H9 (cell line): ENCODE data around the gene ASPN. TPM values are rescaled to one million over a fixed set of nuclear protein-coding genes. Genes with fewer than 3 reads are reported as not detected.

Source experiments
- DNase-seq: peaks from one replicate; pipeline ENCODE4 v3.0.0-alpha.2; 2017
- H2AFZ ChIP-seq: one replicate; pipeline ENCODE4 v1.6.1; 2013; ENCODE audit warnings: mild to moderate bottlenecking, low read length, control low read depth, moderate library complexity
- H2AK5ac ChIP-seq: 2 replicates; pipeline ENCODE4 v1.6.1; 2013; ENCODE audit warnings: low read length, control low read depth, mixed read lengths; ENCODE audit not compliant: insufficient read length
- H2BK120ac ChIP-seq: one replicate; pipeline ENCODE4 v1.6.1; 2013; ENCODE audit warnings: low read depth, mild to moderate bottlenecking, low read length, control low read depth, inconsistent platforms; ENCODE audit not compliant: poor library complexity, severe bottlenecking
- H2BK12ac ChIP-seq: 2 replicates; pipeline ENCODE4 v1.6.1; 2013; ENCODE audit warnings: low read length, control low read depth, mixed read lengths, low read depth; ENCODE audit not compliant: insufficient read length
- H2BK15ac ChIP-seq: 2 replicates; pipeline ENCODE4 v1.6.1; 2013; ENCODE audit warnings: low read depth, low read length, control low read depth
- H2BK20ac ChIP-seq: one replicate; pipeline ENCODE4 v1.6.1; 2013; ENCODE audit warnings: low read depth, mild to moderate bottlenecking, low read length, control low read depth, inconsistent platforms; ENCODE audit not compliant: poor library complexity, severe bottlenecking
- H2BK5ac ChIP-seq: 2 replicates; pipeline ENCODE4 v1.6.1; 2013; ENCODE audit warnings: low read length, control low read depth, mixed read lengths; ENCODE audit not compliant: insufficient read length
- H3K14ac ChIP-seq: 2 replicates; pipeline ENCODE4 v1.6.1; 2013; ENCODE audit warnings: low read length, control low read depth; ENCODE audit not compliant: insufficient read depth
- H3K18ac ChIP-seq: 2 replicates; pipeline ENCODE4 v1.6.1; 2013; ENCODE audit warnings: low read depth, mild to moderate bottlenecking, mixed read lengths, low read length, control low read depth; ENCODE audit not compliant: insufficient read length
- H3K23ac ChIP-seq: 2 replicates; pipeline ENCODE4 v1.6.1; 2013; ENCODE audit warnings: low read length, control low read depth, mixed read lengths, low read depth; ENCODE audit not compliant: insufficient read length
- H3K23me2 ChIP-seq: 2 replicates; pipeline ENCODE4 v1.6.1; 2013; ENCODE audit warnings: low read depth, mild to moderate bottlenecking, mixed read lengths, low read length, control low read depth; ENCODE audit not compliant: insufficient read length, poor library complexity, severe bottlenecking
- H3K27ac ChIP-seq: 2 replicates; pipeline ENCODE4 v1.5.1; 2013; ENCODE audit warnings: low read length, control low read depth, mixed read lengths, low read depth; ENCODE audit not compliant: insufficient read length
- H3K27me3 ChIP-seq: 2 replicates; pipeline ENCODE4 v1.6.1; 2013; ENCODE audit warnings: low read length, control low read depth, inconsistent platforms; ENCODE audit not compliant: insufficient read depth
- H3K4ac ChIP-seq: 2 replicates; pipeline ENCODE4 v1.6.1; 2013; ENCODE audit warnings: low read depth, mild to moderate bottlenecking, control low read depth, inconsistent platforms, low read length, moderate library complexity
- H3K4me1 ChIP-seq: 2 replicates; pipeline ENCODE4 v1.6.1; 2013; ENCODE audit warnings: low read length, control low read depth, inconsistent platforms; ENCODE audit not compliant: insufficient read depth
- H3K4me2 ChIP-seq: 2 replicates; pipeline ENCODE4 v1.6.1; 2013; ENCODE audit warnings: low read length, control low read depth, mixed read lengths; ENCODE audit not compliant: insufficient read length, insufficient read depth
- H3K56ac ChIP-seq: 2 replicates; pipeline ENCODE4 v1.6.1; 2013; ENCODE audit warnings: low read depth, mild to moderate bottlenecking, mixed read lengths, low read length, control low read depth; ENCODE audit not compliant: insufficient read length
- H3K79me1 ChIP-seq: 2 replicates; pipeline ENCODE4 v1.6.1; 2013; ENCODE audit warnings: low read depth, mild to moderate bottlenecking, moderate library complexity, low read length, control low read depth, inconsistent platforms; ENCODE audit not compliant: insufficient read depth, poor library complexity, severe bottlenecking
- H3K79me2 ChIP-seq: 2 replicates; pipeline ENCODE4 v1.6.1; 2013; ENCODE audit warnings: low read length, control low read depth, inconsistent platforms; ENCODE audit not compliant: insufficient read depth
- H3K9ac ChIP-seq: 2 replicates; pipeline ENCODE4 v1.6.1; 2013; ENCODE audit warnings: low read length, control low read depth, mixed read lengths; ENCODE audit not compliant: insufficient read length; ENCODE audit errors: extremely low read depth
- H3K9me3 ChIP-seq: one replicate; pipeline ENCODE4 v1.6.1; 2013; ENCODE audit warnings: low read depth, low read length, inconsistent platforms; ENCODE audit not compliant: control insufficient read depth
- H3T11ph ChIP-seq: one replicate; pipeline ENCODE4 v1.6.1; 2013; ENCODE audit warnings: mild to moderate bottlenecking, low read length, control low read depth, inconsistent platforms
- H4K20me1 ChIP-seq: one replicate; pipeline ENCODE4 v1.6.1; 2013; ENCODE audit not compliant: control insufficient read depth, insufficient read length, insufficient read depth
- H4K5ac ChIP-seq: 2 replicates; pipeline ENCODE4 v1.6.1; 2013; ENCODE audit warnings: low read depth, mild to moderate bottlenecking, mixed read lengths, low read length, control low read depth; ENCODE audit not compliant: insufficient read length
- H4K8ac ChIP-seq: replicated peaks from 2 replicates; pipeline ENCODE4 v1.6.1; 2013; ENCODE audit warnings: low read length, control low read depth, mixed read lengths, low read depth; ENCODE audit not compliant: insufficient read length
- H4K91ac ChIP-seq: 2 replicates; pipeline ENCODE4 v1.6.1; 2013; ENCODE audit warnings: low read depth, mild to moderate bottlenecking, moderate library complexity, mixed read lengths, low read length, control low read depth; ENCODE audit not compliant: insufficient read length
- H3K27ac Mint-ChIP-seq, 3 experiments: 2 replicates in 2 of 3; 3 replicates in 1 of 3; pipeline ENCODE4 v1.8.0; 2020 to 2021; ENCODE audit warnings: mixed read lengths in 3 of 3, mild to moderate bottlenecking in 1 of 3, moderate library complexity in 1 of 3
- H3K27me3 Mint-ChIP-seq: 2 replicates; pipeline ENCODE4 v1.8.0; 2021; ENCODE audit warnings: low read depth, mild to moderate bottlenecking, moderate library complexity, mixed read lengths
- H3K36me3 Mint-ChIP-seq, 3 experiments: 2 replicates in 2 of 3; 3 replicates in 1 of 3; pipeline ENCODE4 v1.8.0; 2020 to 2021; ENCODE audit warnings: low read depth in 3 of 3, mixed read lengths in 3 of 3; ENCODE audit not compliant: insufficient read depth in 1 of 3
- H3K4me1 Mint-ChIP-seq, 2 experiments: 2 replicates each; pipeline ENCODE4 v1.8.0; 2020; ENCODE audit warnings: mixed read lengths in 2 of 2
- H3K4me3 Mint-ChIP-seq, 2 experiments: 2 replicates in 1 of 2; 3 replicates in 1 of 2; pipeline ENCODE4 v1.8.0; 2020 to 2021; ENCODE audit warnings: mild to moderate bottlenecking in 2 of 2, mixed read lengths in 2 of 2, moderate library complexity in 1 of 2
- H3K9me3 Mint-ChIP-seq, 2 experiments: 2 replicates in 1 of 2; 3 replicates in 1 of 2; pipeline ENCODE4 v1.8.0; 2020; ENCODE audit warnings: mild to moderate bottlenecking in 2 of 2, mixed read lengths in 2 of 2, moderate library complexity in 1 of 2
- CTCF ChIP-seq: fragments of 200-600 bp; sonication (generic); conservative IDR thresholded peaks from 3 replicates; pipeline ENCODE4 v1.8.0; 2021; ENCODE audit warnings: antibody characterized with exemption, mild to moderate bottlenecking
- WGBS: extraction: QIAGEN DNeasy Blood & Tissue Kit; methylation state at CpG from one replicate; pipeline ENCODE4 v1.1.7; 2013; ENCODE audit warnings: missing lambda C conversion rate, low lambda C conversion rate, mixed read lengths; ENCODE audit not compliant: insufficient read length; ENCODE audit errors: extremely low coverage; 5-methylcytosine and 5-hydroxymethylcytosine counted together
- total RNA-seq: library from RNA; stranded (reverse); gene quantifications from 2 replicates; pipeline ENCODE4 v1.2.1, GENCODE V29; 2021

ASPN gene
- total RNA-seq, 1 experiment from 2014 or later = not detected

- Histone ChIP-seq H4K20me1 (no peaks in the 10 kb centered on the region), H2BK5ac (no peak overlapping the region), H2BK12ac (no peak overlapping the region), H3K27me3 (no peaks in the 10 kb centered on the region), H3K23me2 (no peaks in the 10 kb centered on the region), H2BK120ac (no peak overlapping the region), H3K14ac (no peak overlapping the region), H3K4me2 (no peak overlapping the region), H3K56ac (no peak overlapping the region), H3K18ac (no peak overlapping the region), H3K79me2 (no peaks in the 10 kb centered on the region), H2BK15ac (no peak overlapping the region), H3K9ac (no peak overlapping the region), H3K4me1 (no peaks in the 10 kb centered on the region), H3T11ph (no peak overlapping the region), H3K9me3 (no peaks in the 10 kb centered on the region), H4K91ac (no peak overlapping the region), H2AFZ (no peak overlapping the region), H4K8ac (no peak overlapping the region), H4K5ac (no peak overlapping the region), H3K23ac (no peak overlapping the region), H3K79me1 (no peaks in the 10 kb centered on the region), H3K27ac (no peak overlapping the region), H3K4ac (no peak overlapping the region), H2AK5ac (no peak overlapping the region), H2BK20ac (no peak overlapping the region)
- Mint-ChIP-seq H3K4me1 (no peaks in the 10 kb centered on the region), H3K36me3 (no peaks in the 10 kb centered on the region), H3K4me3 (no peak overlapping the region), H3K9me3 (no peaks in the 10 kb centered on the region), H3K27ac (no peak overlapping the region), H3K27me3 (no peaks in the 10 kb centered on the region)
- DNase-seq = no peak
- no CpG with 5 or more reads among the region's 1 CpG for WGBS
- no peak for TF ChIP-seq CTCF
These were observed 47.0 kb downstream of the ASPN start for GRCh38 chr9:92435263-92435662.
